HFF-Myc (cell line): ENCODE measurements around the gene FERMT3.

Source experiments
- DNase-seq: peaks from one replicate; pipeline ENCODE4 v3.0.0-alpha.2; 2011; ENCODE audit warnings: low read depth; ENCODE audit errors: extremely low read depth
- H3K4me3 ChIP-seq: replicated peaks from 2 replicates; pipeline ENCODE4 v1.5.1; 2011; ENCODE audit warnings: low read depth, mild to moderate bottlenecking, control low read depth, low read length
- TF ChIP-seq, protein P1 (sequence below): IDR thresholded peaks from 2 replicates; pipeline ENCODE4 v1.5.1; 2012; ENCODE audit warnings: mild to moderate bottlenecking, low read depth, low read length, control low read depth; ENCODE audit errors: missing control alignments

FERMT3 gene

GRCh38 chr11:64178951-64179639 lies 27.4 kb upstream of the FERMT3 start:
- TF ChIP-seq, protein P1, sequence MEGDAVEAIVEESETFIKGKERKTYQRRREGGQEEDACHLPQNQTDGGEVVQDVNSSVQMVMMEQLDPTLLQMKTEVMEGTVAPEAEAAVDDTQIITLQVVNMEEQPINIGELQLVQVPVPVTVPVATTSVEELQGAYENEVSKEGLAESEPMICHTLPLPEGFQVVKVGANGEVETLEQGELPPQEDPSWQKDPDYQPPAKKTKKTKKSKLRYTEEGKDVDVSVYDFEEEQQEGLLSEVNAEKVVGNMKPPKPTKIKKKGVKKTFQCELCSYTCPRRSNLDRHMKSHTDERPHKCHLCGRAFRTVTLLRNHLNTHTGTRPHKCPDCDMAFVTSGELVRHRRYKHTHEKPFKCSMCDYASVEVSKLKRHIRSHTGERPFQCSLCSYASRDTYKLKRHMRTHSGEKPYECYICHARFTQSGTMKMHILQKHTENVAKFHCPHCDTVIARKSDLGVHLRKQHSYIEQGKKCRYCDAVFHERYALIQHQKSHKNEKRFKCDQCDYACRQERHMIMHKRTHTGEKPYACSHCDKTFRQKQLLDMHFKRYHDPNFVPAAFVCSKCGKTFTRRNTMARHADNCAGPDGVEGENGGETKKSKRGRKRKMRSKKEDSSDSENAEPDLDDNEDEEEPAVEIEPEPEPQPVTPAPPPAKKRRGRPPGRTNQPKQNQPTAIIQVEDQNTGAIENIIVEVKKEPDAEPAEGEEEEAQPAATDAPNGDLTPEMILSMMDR = no peak
- H3K4me3 ChIP-seq = no peak overlapping the region
- no peak for DNase-seq

GRCh38 chr11:64180891-64181290 lies 25.6 kb upstream of the FERMT3 start:
- TF ChIP-seq, protein P1 = no peak
- no peak for DNase-seq
- H3K4me3 ChIP-seq = peak overlapping the region; percentile 18; the same call in 1 of the 2 replicates

DNA sequence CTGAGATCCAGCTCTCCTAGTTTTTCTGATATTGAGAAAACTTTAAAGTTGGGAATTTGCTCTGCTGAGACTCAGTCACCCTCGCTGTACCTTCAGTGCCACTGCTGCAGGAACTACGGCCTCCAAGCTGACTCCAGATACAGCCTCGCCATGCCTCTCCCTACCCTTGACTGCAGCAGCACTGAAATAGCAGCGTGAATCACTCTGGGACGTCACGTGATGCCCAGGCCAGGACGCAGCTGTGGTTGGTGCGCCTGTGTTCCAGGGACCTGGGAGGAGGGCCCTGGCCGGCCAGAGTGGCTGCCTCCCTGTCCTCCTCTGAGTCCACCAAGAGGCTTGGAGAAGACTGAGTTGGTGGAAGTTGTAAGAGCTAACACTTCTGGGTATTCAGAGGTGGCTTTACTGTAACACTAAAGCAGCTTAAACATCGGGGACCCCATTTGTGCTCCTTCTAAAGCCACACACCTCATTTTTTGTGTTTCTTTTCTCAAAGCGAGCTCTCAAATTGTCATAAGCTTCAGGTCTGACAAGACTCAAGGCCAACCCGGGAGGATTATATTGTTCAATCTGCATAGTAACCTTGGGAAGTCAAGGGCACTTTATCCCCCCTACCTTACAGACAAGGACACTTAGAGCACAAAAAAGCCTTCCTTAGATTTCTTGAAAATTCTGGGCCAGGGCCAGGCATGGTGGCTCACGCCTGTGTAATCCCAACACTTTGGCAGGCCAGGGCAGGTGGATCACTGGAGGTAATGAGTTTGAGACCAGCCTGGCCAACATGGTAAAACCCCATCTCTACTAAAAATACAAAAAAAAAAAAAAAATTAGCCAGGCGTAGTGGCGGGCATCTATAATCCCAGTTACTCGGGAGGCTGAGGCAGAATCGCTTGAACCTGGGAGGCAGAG lies 24.8 kb upstream of the FERMT3 start:
- peak overlapping the region; percentile 18 for H3K4me3 ChIP-seq
- TF ChIP-seq, protein P1 = no peak
- DNase-seq = peak; percentile 86

DNA sequence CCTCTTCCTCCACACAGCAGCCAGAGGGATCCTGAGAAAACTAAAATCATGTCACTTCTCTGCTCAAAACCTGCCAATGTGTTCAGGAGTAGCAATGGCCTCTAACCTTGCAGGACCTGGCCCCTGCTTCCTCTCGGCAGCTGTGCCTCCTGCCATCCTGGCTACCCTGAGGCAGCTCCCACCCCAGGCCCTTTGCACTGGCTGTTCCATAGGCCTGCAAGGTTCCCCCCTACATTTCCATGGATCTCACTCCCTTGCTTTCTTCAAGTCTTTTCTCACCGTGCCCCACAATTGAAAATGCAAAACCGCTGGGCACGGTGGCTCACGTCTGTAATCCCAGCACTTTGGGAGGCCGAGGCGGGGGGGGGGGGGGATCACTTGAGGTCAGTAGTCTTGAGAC lies 22.6 kb upstream of the FERMT3 start:
- peak overlapping the region; percentile 75 for H3K4me3 ChIP-seq
- TF ChIP-seq, protein P1 = no peak
- no peak for DNase-seq

DNA sequence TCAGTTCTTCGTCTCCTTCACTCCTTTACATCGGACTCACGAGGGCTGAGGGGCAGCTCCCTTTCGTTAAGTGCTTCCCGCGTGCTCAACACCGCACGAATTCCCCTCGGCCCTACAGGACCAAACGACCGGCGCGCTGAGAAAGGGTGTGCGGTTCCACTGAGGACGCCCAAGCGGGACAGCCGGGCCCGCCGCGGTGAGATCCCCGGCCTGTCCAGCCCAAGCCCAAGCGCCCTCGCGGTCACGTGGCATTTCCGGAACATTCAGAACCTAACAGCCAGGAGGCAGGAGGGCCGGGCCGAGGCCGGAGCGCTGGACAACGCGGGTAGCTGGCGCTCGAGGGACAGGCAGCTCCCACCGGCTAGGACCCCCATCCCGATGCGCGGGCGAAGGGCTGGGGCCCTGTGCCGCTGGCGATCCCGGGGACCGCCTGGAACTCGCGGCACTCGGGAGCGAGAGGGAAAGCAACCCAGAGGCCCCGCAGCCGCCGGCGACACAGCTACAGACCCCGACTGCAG lies 21.3 kb upstream of the FERMT3 start:
- peak overlapping the region; percentile 75 for H3K4me3 ChIP-seq
- TF ChIP-seq, protein P1 = peak; percentile 18
- no peak for DNase-seq

DNA sequence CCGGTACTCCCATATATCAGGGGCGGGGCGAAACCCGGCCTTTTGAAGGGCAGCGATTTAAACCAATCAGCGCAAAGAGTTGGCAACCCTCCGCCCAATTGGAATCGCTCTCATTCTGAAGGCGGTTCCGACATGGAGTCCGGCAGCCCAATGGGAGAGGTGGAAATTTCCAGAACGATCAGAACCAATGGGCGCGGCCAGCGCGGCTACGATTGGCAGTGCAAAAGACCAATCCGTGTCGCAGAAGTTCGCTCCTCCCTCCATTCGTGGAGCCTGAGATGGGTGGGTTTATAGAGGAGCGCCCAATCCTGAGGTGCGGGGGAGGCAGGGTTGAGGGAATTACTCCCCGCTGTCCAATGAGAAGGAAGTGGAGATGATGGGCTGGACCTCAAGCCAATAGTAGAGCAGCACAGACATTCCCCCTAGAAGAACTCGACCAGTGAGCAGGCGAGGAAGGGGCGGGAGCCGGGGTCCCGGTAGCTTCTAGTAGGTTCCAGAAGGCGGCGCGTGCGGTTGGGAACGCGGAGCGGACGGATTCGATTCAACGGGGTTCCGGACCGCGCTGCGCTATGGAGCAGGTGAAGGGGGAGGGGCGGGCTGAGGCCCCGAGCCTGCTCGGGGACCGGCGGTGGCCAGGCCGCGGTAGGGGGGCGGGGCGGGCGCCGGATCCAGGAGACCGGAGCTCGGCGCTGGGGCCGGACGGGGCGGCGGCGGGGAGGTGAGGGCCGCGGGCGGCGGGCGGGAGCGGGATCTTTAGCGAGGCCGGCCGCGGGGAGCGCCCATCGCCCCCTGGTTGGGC lies 20.6 kb upstream of the FERMT3 start, which contains the start of gene STIP1:
STIP1 (plus strand) TSS at position 479 of the 799 bp plus-strand sequence; CDS start at position 570, 91 bp downstream.
- TF ChIP-seq, protein P1 = peak; percentile 9
- DNase-seq = peak; percentile 100
- H3K4me3 ChIP-seq = peak within 1 kb of the TSS; percentile 75
